KOPT-K1 (cell line): ENCODE data around the gene EPM2AIP1.

Experiments
- H3K27ac ChIP-seq: fragments of 200-600 bp; sonication (generic); 2 replicates; pipeline ENCODE4 v1.5.1; 2016; ENCODE audit warnings: antibody characterized with exemption, mild to moderate bottlenecking, low read depth, low read length; ENCODE audit not compliant: poor library complexity, severe bottlenecking
- H3K36me3 ChIP-seq: fragments of 200-600 bp; sonication (generic); 2 replicates; pipeline ENCODE4 v1.5.1; 2017; ENCODE audit warnings: antibody characterized with exemption, mild to moderate bottlenecking, low read length, moderate library complexity; ENCODE audit not compliant: insufficient read depth
- H3K9me3 ChIP-seq: fragments of 200-600 bp; sonication (generic); 2 replicates; pipeline ENCODE4 v1.5.1; 2017; ENCODE audit warnings: antibody characterized with exemption, low read length, mild to moderate bottlenecking; ENCODE audit not compliant: insufficient read depth, poor library complexity, severe bottlenecking

Gene EPM2AIP1

DNA sequence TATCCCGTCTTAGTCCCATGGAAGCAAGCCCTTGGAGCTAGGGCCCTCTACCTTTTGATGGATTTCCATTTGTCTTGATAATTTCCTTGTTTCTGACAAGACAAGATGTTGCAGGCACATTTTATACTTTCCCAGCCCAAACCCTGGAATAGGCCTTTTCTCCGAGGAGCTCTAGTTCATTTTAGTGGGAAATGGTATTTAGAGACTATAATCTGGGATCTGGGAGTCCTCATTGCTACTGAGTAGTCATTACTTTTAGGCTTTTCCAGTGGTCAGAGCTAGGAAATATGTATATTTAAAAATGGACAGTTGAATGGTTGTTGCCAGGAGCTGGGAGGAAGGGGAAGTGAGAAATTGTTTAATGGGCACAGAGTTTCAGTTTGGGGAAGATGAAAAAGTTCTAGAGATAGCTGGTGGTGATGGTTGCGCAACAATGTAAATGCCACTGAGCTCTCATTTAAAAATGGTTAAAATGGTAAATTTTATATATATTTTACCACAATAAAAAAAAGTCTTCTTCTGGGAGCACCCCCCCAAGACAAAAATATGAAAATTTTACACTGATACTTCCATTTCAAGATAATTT lies 32.0 kb upstream of the EPM2AIP1 start:
- Histone ChIP-seq H3K27ac (no peak overlapping the region), H3K9me3 (no peaks in the 10 kb centered on the region), H3K36me3 (peaks cover 98% of the 10 kb centered on the region)

DNA sequence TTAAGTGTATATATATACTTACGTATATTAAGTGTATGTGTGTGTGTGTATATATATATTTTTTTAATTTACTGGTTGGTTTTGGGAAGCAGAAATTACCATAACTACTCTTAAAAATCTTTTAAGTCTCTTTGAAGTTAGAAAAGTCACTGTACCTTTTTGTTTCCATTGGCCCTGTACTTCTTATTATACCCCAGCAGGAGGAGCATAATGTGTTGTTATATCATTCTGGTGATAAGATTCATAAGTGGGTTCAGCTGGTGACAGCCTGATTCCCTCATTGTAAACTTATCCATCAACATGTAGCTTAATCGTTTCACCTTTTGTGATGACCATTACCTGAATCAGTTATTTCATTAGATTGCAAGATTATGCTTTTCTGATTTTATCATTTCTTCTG lies 31.2 kb upstream of the EPM2AIP1 start:
- Histone ChIP-seq H3K9me3 (no peaks in the 10 kb centered on the region), H3K36me3 (peaks cover 98% of the 10 kb centered on the region), H3K27ac (no peak overlapping the region)

DNA sequence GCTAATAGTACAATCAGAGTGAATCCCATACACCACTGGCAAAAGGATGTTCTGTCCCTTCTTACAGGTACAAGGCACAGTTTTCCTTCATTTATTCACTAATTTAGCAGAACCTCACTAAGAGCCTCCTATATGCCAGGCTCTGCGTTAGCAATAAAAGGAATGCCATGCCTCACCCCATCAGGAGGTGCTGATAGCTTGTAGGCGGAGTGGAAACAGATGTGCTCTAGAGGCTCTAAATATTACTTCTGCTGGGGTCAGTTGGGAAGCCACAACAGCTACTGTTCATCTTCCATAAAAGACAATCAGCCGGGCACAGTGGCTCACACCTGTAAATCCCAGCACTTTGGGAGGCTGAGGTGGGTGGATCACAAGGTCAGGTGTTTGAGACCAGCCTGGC lies 24.8 kb upstream of the EPM2AIP1 start:
- Histone ChIP-seq H3K36me3 (peaks cover 99% of the 10 kb centered on the region), H3K9me3 (no peaks in the 10 kb centered on the region), H3K27ac (no peak overlapping the region)

DNA sequence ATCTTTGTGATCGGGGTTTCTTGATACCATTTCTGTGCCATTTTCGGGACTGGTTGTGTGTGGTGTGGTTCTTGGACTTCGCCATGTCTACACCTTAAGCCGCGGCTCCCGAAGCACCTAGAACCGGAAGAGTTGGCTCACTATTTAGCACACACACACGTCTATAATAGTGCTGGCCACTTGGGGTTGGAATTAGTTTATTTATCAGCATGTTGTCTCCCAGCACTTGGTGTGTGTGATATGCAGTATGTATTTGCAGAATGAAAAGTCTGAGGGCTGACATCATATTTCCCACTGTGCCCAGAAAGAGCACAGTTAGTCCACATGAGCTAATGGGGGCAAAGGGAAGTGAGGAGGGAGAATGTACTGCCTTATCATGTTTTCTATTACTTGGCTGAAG lies 24.0 kb upstream of the EPM2AIP1 start:
- peaks cover 99% of the 10 kb centered on the region for H3K36me3 ChIP-seq
- no peak overlapping the region for H3K27ac ChIP-seq
- no peaks in the 10 kb centered on the region for H3K9me3 ChIP-seq

DNA sequence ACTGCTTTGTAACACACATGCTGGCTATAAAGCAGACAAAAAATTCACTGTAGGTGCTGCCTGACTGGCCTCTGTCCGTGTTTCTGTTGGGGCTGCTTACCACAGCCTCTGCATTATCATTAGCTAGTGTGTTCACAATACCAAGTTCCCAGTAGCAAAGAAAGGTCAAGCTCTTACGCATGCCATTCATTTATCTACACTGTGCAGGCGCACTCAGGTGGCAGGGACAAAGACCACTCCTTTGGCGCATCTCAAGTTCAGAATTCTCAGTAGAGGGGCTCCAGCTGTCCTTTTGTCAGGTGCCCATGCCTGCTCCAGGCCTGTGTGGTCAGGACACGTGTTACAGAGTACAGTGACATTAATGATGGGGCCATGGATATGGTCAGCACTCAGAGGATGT lies 22.7 kb upstream of the EPM2AIP1 start:
- Histone ChIP-seq H3K36me3 (peaks cover 98% of the 10 kb centered on the region), H3K27ac (no peak overlapping the region), H3K9me3 (no peaks in the 10 kb centered on the region)

DNA sequence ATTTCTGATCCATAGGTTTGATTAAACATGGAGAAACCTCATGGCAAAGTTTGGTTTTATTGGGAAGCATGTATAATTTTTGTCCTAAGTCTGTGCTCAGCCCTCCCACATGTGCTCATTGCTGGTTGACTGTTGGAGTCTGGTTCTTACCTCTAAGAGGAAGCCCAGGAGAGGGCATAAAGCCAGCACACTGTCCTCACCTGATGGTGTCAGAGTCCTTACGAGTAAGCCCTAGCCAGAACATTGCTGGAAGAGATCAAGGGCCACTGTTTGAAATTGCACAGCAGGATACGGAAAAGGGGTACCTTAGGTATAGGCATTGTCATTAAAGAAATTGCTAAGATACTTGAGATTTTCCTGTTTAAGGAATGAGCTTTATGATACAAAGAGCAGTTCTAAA lies 21.7 kb upstream of the EPM2AIP1 start:
- Histone ChIP-seq H3K36me3 (peaks cover 98% of the 10 kb centered on the region), H3K9me3 (no peaks in the 10 kb centered on the region), H3K27ac (no peak overlapping the region)

DNA sequence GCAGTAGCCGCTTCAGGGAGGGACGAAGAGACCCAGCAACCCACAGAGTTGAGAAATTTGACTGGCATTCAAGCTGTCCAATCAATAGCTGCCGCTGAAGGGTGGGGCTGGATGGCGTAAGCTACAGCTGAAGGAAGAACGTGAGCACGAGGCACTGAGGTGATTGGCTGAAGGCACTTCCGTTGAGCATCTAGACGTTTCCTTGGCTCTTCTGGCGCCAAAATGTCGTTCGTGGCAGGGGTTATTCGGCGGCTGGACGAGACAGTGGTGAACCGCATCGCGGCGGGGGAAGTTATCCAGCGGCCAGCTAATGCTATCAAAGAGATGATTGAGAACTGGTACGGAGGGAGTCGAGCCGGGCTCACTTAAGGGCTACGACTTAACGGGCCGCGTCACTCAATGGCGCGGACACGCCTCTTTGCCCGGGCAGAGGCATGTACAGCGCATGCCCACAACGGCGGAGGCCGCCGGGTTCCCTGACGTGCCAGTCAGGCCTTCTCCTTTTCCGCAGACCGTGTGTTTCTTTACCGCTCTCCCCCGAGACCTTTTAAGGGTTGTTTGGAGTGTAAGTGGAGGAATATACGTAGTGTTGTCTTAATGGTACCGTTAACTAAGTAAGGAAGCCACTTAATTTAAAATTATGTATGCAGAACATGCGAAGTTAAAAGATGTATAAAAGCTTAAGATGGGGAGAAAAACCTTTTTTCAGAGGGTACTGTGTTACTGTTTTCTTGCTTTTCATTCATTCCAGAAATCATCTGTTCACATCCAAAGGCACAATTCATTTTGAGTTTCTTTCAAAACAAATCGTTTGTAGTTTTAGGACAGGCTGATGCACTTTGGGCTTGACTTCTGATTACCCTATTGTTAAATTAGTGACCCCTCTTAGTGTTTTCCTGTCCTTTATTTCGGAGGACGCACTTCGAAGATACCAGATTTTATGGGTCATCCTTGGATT lies 674 bp upstream of the EPM2AIP1 start, which contains the start of gene MLH1:
Gene MLH1 (plus strand): TSS at position 193 of the 958 bp plus-strand sequence. CDS start 30 bp downstream, at position 223.
- peaks cover 70% of the 10 kb centered on the region for H3K36me3 ChIP-seq
- H3K27ac ChIP-seq, result peak within 1 kb of the TSS; percentile 95
- no peaks in the 10 kb centered on the region for H3K9me3 ChIP-seq

DNA sequence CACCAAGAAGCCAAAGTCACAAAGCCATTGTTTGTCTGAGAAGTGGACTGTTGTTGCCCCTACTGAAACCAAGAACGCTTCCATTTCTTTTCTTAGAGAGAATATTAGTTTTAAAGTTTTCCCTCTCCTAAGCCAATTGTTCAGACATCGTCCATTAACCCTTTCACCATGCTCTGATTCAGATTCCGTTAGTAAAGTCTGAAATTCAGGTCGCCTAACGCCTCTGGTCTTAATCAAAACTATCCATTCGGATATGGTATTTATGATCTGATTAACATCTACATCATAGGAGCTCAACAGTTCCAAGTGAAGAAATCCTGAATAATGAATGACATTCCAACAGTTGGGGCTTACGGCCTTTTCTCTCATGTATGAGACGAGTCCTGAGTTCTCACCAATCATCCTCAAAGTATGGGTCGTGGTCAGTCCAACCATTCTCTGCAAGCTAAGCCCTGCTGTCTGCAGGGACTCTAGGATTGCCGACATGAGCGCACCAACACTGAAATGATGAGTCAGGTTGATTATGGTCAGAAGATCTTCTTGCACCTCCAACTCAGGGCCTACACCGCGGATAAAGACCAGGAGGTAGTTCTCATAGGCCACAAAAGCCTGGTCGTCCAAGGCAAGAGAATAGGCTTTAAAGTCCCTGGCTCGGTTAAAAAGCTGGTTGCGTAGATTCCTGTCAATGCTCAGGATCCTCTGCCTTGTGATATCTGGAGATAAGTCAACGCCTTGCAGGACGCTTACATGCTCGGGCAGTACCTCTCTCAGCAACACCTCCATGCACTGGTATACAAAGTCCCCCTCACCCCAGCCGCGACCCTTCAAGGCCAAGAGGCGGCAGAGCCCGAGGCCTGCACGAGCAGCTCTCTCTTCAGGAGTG lies 767 bp downstream of the EPM2AIP1 start:
- Histone ChIP-seq H3K9me3 (no peaks in the 10 kb centered on the region), H3K36me3 (peaks cover 66% of the 10 kb centered on the region), H3K27ac (peak overlapping the region; percentile 95)

DNA sequence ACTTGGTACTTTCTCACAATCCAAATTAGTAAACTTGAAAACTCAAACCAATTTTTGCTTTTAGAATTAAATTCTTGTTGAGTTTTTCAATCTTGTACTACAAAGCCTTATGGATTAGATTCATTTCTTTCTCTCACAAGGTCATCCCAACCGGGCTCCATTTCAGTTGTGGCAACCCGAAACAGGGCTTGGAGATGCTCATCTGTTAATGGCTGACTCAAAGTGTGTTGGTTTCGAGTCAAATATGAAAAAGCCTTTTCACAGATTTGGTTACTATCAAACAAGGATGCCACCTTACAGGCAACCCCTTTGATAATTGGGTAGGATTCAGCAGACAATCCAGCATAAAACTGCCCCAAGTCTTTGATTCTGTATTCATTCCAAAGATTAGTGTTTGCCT lies 1.8 kb downstream of the EPM2AIP1 start:
- H3K36me3 ChIP-seq, result peaks cover 66% of the 10 kb centered on the region
- H3K9me3 ChIP-seq, result no peaks in the 10 kb centered on the region
- H3K27ac ChIP-seq, result peak overlapping the region; percentile 95

DNA sequence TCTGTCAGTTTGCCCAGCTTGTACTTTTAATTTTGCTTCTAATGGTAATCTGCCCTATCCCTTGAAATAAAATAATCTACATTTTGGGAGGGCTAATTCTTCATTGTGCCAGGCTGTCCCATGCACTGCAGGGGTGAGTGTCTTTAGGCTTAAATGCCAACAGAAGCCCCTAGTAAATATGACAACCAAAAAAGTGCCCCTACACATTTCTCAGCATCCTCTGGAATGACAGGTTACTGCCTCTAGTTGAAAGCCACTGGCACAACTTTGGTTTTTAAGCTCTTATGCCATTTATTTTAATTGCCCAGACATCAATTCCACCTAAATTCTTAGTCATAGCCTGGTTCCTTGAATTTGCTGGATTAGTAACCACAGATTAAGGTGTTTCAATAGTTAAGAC lies 3.4 kb downstream of the EPM2AIP1 start:
- no peaks in the 10 kb centered on the region for H3K9me3 ChIP-seq
- H3K27ac ChIP-seq, result peak overlapping the region; percentile 34
- H3K36me3 ChIP-seq, result peaks cover 69% of the 10 kb centered on the region

DNA sequence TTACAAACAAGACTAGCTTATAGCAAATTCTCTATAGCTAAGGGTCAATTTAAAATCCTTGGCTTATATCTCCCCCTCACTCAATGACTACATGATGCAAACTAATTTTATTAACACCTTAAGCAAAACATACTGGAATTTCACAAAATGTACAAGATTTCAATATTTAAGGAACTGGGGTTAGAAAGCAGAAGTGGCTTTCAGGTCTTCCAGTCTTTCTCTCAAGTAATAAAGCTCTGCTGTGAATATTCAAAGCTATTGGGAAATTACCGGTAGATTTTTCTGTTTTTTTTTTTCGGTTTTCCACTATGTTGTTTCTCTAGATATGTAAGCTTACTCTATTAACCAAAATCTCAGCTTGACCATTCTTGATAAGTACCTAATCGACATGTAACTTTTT lies 3.9 kb downstream of the EPM2AIP1 start:
- peaks cover 74% of the 10 kb centered on the region for H3K36me3 ChIP-seq
- H3K9me3 ChIP-seq, result no peaks in the 10 kb centered on the region
- H3K27ac ChIP-seq, result peak overlapping the region; percentile 34

DNA sequence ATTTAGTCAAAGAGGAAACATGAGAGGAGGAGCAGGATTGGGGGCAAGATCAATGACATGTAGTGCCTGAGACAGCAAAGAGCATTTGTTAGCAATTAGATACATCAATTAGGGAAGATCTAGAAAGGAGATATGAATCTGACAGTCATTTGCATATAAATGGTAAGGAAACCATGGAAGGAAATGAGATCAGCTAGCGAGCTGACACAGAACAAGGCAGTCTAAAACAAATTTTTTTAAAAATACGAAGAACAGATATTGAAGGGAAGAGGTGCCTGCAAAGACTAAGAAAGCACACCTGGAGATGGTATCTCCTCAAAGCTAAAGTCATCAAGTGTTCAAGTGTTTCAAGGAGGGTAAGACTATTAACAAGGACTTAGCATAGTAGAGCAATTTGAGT lies 4.6 kb downstream of the EPM2AIP1 start:
- H3K36me3 ChIP-seq, result peaks cover 81% of the 10 kb centered on the region
- H3K9me3 ChIP-seq, result no peaks in the 10 kb centered on the region
- H3K27ac ChIP-seq, result peak overlapping the region; percentile 17

DNA sequence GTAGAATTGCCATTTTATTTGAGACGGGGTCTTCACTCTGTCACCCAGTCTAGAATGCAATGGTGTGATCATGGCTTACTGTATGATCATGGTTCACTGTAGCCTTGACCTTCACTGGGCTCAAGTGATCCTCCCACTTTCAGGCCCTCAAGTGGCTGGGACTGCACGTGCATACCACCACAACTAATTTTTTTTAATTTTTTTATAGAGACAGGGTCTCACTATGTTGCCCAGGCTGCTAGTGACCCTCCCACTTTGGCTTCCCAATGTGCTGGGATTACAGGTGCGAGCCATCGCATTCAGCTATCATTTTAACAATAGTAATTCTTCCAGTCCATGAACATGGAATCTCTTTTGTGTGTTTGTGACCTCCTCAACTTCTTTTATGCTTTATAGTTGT lies 11.9 kb downstream of the EPM2AIP1 start:
- H3K9me3 ChIP-seq, result peaks cover 6% of the 10 kb centered on the region
- no peak overlapping the region for H3K27ac ChIP-seq
- H3K36me3 ChIP-seq, result peaks cover 52% of the 10 kb centered on the region

DNA sequence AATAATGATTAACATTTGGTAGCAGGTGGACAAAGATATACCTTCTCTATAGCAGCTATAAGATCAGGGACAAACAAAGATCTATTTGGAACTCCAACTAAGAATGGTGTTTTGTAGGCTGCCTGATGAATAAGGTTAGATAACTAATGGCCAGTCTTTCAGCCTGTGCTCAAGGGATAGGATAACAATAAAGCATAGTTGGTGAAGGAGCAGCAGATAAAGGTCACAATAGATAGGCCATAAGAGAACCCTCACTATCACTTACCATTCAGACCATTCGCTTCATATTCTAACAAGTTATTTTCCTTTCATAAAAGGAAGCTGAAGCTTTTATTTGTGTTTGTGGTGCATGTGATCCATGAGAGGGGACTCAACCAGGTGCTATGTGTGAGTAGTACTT lies 19.8 kb downstream of the EPM2AIP1 start:
- no peaks in the 10 kb centered on the region for H3K9me3 ChIP-seq
- H3K36me3 ChIP-seq, result no peaks in the 10 kb centered on the region
- H3K27ac ChIP-seq, result peak overlapping the region; percentile 29

DNA sequence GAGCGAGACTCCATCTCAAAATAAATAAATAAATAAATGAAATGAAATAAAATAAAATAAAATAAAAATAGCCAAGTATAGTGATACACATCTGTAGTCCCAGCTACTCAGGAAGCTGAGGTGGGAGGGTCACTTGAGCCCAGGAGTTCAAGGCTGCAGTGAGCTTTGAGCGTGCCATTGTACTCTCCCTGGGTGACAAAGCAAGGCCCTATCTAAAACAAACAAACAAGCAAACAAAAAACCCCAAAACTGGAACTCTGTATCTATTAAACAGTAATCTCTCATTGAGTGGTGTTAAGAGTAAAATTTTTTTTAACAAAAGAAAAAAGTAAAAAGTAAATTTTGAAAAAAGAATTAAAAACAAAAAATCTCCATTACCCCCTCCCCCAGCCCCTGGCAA lies 20.8 kb downstream of the EPM2AIP1 start:
- H3K27ac ChIP-seq, result no peak overlapping the region

More for the DNA sequence above, 20.8 kb downstream of the EPM2AIP1 start:
- Histone ChIP-seq H3K9me3 (no peaks in the 10 kb centered on the region), H3K36me3 (no peaks in the 10 kb centered on the region)
